Measurements from ENCODE around the gene MCL1.

MCL1 gene

DNA sequence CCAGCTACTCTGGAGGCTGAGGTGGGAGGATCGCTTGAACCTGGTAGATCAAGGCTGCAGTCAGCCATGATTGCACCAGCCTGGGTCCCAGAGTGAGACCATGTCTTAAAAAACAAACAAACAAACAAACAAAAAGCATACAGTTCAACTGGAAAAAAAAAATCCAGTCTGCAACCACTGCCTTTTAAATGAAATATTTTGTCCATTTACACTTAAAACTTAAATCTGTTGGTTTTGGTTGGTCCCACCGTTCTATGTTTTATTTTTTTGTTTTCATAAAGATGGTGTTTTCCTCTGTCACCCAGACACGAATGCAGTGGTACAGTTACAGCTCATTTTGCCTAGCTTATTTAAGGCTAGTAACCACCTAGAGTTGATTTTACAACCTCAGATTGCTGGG lies 54.1 kb downstream of the MCL1 start:
- Histone ChIP-seq H3K27ac (ENCODE audit: low read depth, low read length) (no peak overlapping the region), H3K4me3 (ENCODE audit: low read length) (no peak overlapping the region), H3K9me3 (ENCODE audit: control insufficient read depth, insufficient read depth, low read length) (no peaks in the 10 kb centered on the region), H3K36me3 (ENCODE audit: control insufficient read depth, low read length) (no peaks in the 10 kb centered on the region), H3K4me2 (ENCODE audit: low read length) (no peak overlapping the region), H3F3A (ENCODE audit: control insufficient read depth, insufficient read depth) (no peaks in the 10 kb centered on the region; the same call in 1 of the 2 replicates), H3K9me2 (replicated peaks; ENCODE audit: control insufficient read depth, low read length) (no peaks in the 10 kb centered on the region), H3K79me2 (ENCODE audit: control insufficient read depth, low read length) (no peaks in the 10 kb centered on the region), H3K4me1 (ENCODE audit: control insufficient read depth, low read length) (peaks cover 11% of the 10 kb centered on the region), H3K27me3 (ENCODE audit: control insufficient read depth, low read length) (no peaks in the 10 kb centered on the region), H4K20me1 (ENCODE audit: control insufficient read depth, insufficient read depth, low read depth, low read length) (no peaks in the 10 kb centered on the region)
- TF ChIP-seq EZH2phosphoT487 (IDR thresholded peaks at IDR 0.05; ENCODE audit: borderline replicate concordance, low read length): no peak
- TF ChIP-seq, protein P1, sequence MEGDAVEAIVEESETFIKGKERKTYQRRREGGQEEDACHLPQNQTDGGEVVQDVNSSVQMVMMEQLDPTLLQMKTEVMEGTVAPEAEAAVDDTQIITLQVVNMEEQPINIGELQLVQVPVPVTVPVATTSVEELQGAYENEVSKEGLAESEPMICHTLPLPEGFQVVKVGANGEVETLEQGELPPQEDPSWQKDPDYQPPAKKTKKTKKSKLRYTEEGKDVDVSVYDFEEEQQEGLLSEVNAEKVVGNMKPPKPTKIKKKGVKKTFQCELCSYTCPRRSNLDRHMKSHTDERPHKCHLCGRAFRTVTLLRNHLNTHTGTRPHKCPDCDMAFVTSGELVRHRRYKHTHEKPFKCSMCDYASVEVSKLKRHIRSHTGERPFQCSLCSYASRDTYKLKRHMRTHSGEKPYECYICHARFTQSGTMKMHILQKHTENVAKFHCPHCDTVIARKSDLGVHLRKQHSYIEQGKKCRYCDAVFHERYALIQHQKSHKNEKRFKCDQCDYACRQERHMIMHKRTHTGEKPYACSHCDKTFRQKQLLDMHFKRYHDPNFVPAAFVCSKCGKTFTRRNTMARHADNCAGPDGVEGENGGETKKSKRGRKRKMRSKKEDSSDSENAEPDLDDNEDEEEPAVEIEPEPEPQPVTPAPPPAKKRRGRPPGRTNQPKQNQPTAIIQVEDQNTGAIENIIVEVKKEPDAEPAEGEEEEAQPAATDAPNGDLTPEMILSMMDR (IDR thresholded peaks at IDR 0.05; ENCODE audit: low read depth, low read length, poor library complexity, severe bottlenecking): no peak

Measured in DOHH2 (cell line).